H1 (cell line): Measurements from ENCODE around the gene NEK10. TPM values are rescaled to one million over a fixed set of nuclear protein-coding genes. Genes with fewer than 3 reads are reported as not detected.

Experiments
- CTCF ChIA-PET: fragments of 300-600 bp; sonication (Branson Sonifier 250); formaldehyde crosslinking; loops from one replicate; lab custom pipeline; 2021; ENCODE audit not compliant: partially characterized antibody; lab: Charles Lee
- POLR2A ChIA-PET: fragments of 300-600 bp; sonication (Branson Sonifier 250); formaldehyde crosslinking; loops from one replicate; lab custom pipeline; 2021; ENCODE audit warnings: inconsistent platforms; ENCODE audit not compliant: partially characterized antibody; lab: Charles Lee
- DNase-seq, 2 experiments: peaks; one replicate each; pipeline versions ENCODE4 v3.0.0 to v3.0.0-alpha.2; 2010 to 2022; ENCODE audit warnings: low spot score in 2 of 2, low read depth in 1 of 2, mixed read lengths in 1 of 2
- FAIRE-seq: peaks from 2 replicates; lab custom pipeline; 2011; peaks lifted over from hg19 to GRCh38; lab: Jason Lieb, UNC
- H2AFZ ChIP-seq: 2 replicates; pipeline ENCODE4 v1.8.1; 2012; ENCODE audit warnings: low read length, inconsistent platforms
- H2AK5ac ChIP-seq: 2 replicates; pipeline ENCODE4 v1.6.1; 2013; ENCODE audit warnings: low read depth, low read length
- H2BK120ac ChIP-seq: replicated peaks from 2 replicates; pipeline ENCODE3; 2013; ENCODE audit warnings: low read depth, low read length, inconsistent platforms
- H2BK12ac ChIP-seq: 2 replicates; pipeline ENCODE4 v1.6.1; 2013; ENCODE audit warnings: low read depth, low read length
- H2BK15ac ChIP-seq: 2 replicates; pipeline ENCODE4 v1.6.1; 2013; ENCODE audit warnings: low read length
- H2BK20ac ChIP-seq: 2 replicates; pipeline ENCODE4 v1.6.1; 2013; ENCODE audit warnings: low read length
- H2BK5ac ChIP-seq: 2 replicates; pipeline ENCODE4 v1.6.1; 2013; ENCODE audit warnings: low read depth, low read length
- H3K14ac ChIP-seq: 2 replicates; pipeline ENCODE4 v1.6.1; 2013; ENCODE audit warnings: inconsistent platforms; ENCODE audit not compliant: insufficient read length
- H3K18ac ChIP-seq: 2 replicates; pipeline ENCODE4 v1.6.1; 2013; ENCODE audit warnings: low read length; ENCODE audit errors: extremely low read depth
- H3K23ac ChIP-seq: 2 replicates; pipeline ENCODE4 v1.6.1; 2013; ENCODE audit warnings: inconsistent platforms; ENCODE audit not compliant: insufficient read length
- H3K23me2 ChIP-seq: 2 replicates; pipeline ENCODE4 v1.6.1; 2013; ENCODE audit warnings: low read depth, low read length
- H3K27ac ChIP-seq: 2 replicates; pipeline ENCODE4 v1.6.1; 2011; ENCODE audit warnings: low read depth, low read length, inconsistent platforms
- H3K27me3 ChIP-seq, 4 experiments: replicated peaks in 1 of 4; 1 replicate in 1 of 4; 2 replicates in 3 of 4; pipeline versions ENCODE4 v1.6.1 to v1.8.1; 2011 to 2013; ENCODE audit warnings: low read length in 3 of 4, mild to moderate bottlenecking in 3 of 4, inconsistent platforms in 2 of 4, mixed read lengths in 2 of 4, moderate library complexity in 1 of 4; ENCODE audit not compliant: control insufficient read depth in 3 of 4, insufficient read depth in 3 of 4; ENCODE audit errors: extremely low read depth in 1 of 4
- H3K36me3 ChIP-seq, 4 experiments: 2 replicates each; pipeline versions ENCODE4 v1.6.1 to v1.8.1; 2011 to 2013; ENCODE audit warnings: mild to moderate bottlenecking in 4 of 4, low read length in 3 of 4, moderate library complexity in 2 of 4, control low read depth in 1 of 4, inconsistent platforms in 1 of 4; ENCODE audit not compliant: insufficient read depth in 4 of 4, control insufficient read depth in 2 of 4
- H3K4ac ChIP-seq: replicated peaks from 2 replicates; pipeline ENCODE3; 2013; ENCODE audit warnings: low read length, low read depth, mixed read lengths, inconsistent platforms; ENCODE audit not compliant: insufficient read length
- H3K4me1 ChIP-seq, 4 experiments: replicated peaks in 1 of 4; 1 replicate in 1 of 4; 2 replicates in 3 of 4; pipeline versions ENCODE4 v1.6.1 to v1.8.1; 2011 to 2013; ENCODE audit warnings: low read length in 3 of 4, inconsistent platforms in 2 of 4, mixed read lengths in 1 of 4; ENCODE audit not compliant: insufficient read depth in 4 of 4, control insufficient read depth in 3 of 4
- H3K4me2 ChIP-seq, 2 experiments: 2 replicates each; pipeline versions ENCODE4 v1.6.1 to v1.8.1; 2011 to 2013; ENCODE audit warnings: low read depth in 2 of 2, low read length in 2 of 2, control low read depth in 1 of 2, inconsistent platforms in 1 of 2, mild to moderate bottlenecking in 1 of 2; ENCODE audit not compliant: insufficient read depth in 1 of 2
- H3K4me3 ChIP-seq, 4 experiments: fragments of 200-600, 300-600 bp in 1 of 4; sonication (generic), shearing (Covaris generic), sonication (Bioruptor Twin) in 1 of 4; 2 replicates each; pipeline versions ENCODE4 v1.5.1 to v1.8.1; 2011 to 2016; ENCODE audit warnings: low read length in 4 of 4, low read depth in 3 of 4, control low read depth in 2 of 4, inconsistent platforms in 2 of 4, mild to moderate bottlenecking in 2 of 4, mixed read lengths in 1 of 4, moderate library complexity in 1 of 4; ENCODE audit not compliant: insufficient read depth in 2 of 4; ENCODE audit errors: extremely low read depth in 1 of 4
- H3K56ac ChIP-seq: replicated peaks from 2 replicates; pipeline ENCODE3; 2013; ENCODE audit warnings: low read depth, mild to moderate bottlenecking, mixed read lengths, low read length, inconsistent platforms; ENCODE audit not compliant: insufficient read length
- H3K79me1 ChIP-seq: 2 replicates; pipeline ENCODE4 v1.6.1; 2013; ENCODE audit warnings: low read depth, low read length, control low read depth
- H3K79me2 ChIP-seq, 2 experiments: 2 replicates each; pipeline versions ENCODE4 v1.6.1 to v1.8.1; 2012 to 2013; ENCODE audit warnings: low read length in 2 of 2, mild to moderate bottlenecking in 2 of 2, inconsistent platforms in 1 of 2; ENCODE audit not compliant: insufficient read depth in 2 of 2, control insufficient read depth in 1 of 2
- H3K9ac ChIP-seq, 4 experiments: replicated peaks in 1 of 4; 1 replicate in 1 of 4; 2 replicates in 3 of 4; pipeline versions ENCODE4 v1.6.1 to v1.8.1; 2011 to 2013; ENCODE audit warnings: low read depth in 3 of 4, low read length in 3 of 4, control low read depth in 2 of 4, mild to moderate bottlenecking in 2 of 4, moderate library complexity in 2 of 4, inconsistent platforms in 1 of 4; ENCODE audit errors: extremely low read depth in 1 of 4
- H3K9me3 ChIP-seq, 2 experiments: 2 replicates each; pipeline versions ENCODE4 v1.6.1 to v1.8.1; 2012 to 2013; ENCODE audit warnings: mild to moderate bottlenecking in 2 of 2, moderate library complexity in 2 of 2, control low read depth in 1 of 2, inconsistent platforms in 1 of 2, low read depth in 1 of 2, low read length in 1 of 2, mixed read lengths in 1 of 2; ENCODE audit not compliant: insufficient read depth in 2 of 2
- H4K20me1 ChIP-seq, 2 experiments: replicated peaks in 1 of 2; 2 replicates each; pipeline versions ENCODE3 to v1.8.1; 2011 to 2013; ENCODE audit warnings: inconsistent platforms in 2 of 2, low read length in 2 of 2, mild to moderate bottlenecking in 1 of 2; ENCODE audit not compliant: insufficient read depth in 2 of 2, control insufficient read depth in 1 of 2
- H4K5ac ChIP-seq: 2 replicates; pipeline ENCODE4 v1.6.1; 2013; ENCODE audit warnings: low read length, low read depth, mixed read lengths, inconsistent platforms; ENCODE audit not compliant: insufficient read length
- H4K8ac ChIP-seq: 2 replicates; pipeline ENCODE4 v1.8.0; 2013; ENCODE audit warnings: mild to moderate bottlenecking, moderate library complexity, low read length, inconsistent platforms; ENCODE audit not compliant: insufficient read depth; ENCODE audit errors: extremely low read depth
- H4K91ac ChIP-seq: replicated peaks from 2 replicates; pipeline ENCODE3; 2013; ENCODE audit warnings: low read length, mixed read lengths, inconsistent platforms; ENCODE audit not compliant: insufficient read length
- ASH2L ChIP-seq: fragments of 200-600, 300-600 bp; sonication (generic); IDR thresholded peaks from one replicate; pipeline ENCODE4 v1.7.1; 2017; ENCODE audit warnings: low read length
- CBX5 ChIP-seq: fragments of 300-800, 300-1000 bp; sonication (generic); IDR thresholded peaks from 2 replicates; pipeline ENCODE4 v1.7.1; 2016; ENCODE audit warnings: antibody characterized with exemption, low read length, low read depth
- CEBPB ChIP-seq: IDR thresholded peaks from 2 replicates; pipeline ENCODE4 v1.6.1; 2012; ENCODE audit warnings: low read depth, low read length
- CHD2 ChIP-seq: IDR thresholded peaks from 2 replicates; pipeline ENCODE4 v1.6.1; 2012; ENCODE audit warnings: low read length, improper control_type of control experiment
- EP300 ChIP-seq, 2 experiments: IDR thresholded peaks; 1 replicate in 1 of 2; 2 replicates in 1 of 2; pipeline ENCODE4 v1.6.1; 2011 to 2012; ENCODE audit warnings: low read depth in 2 of 2, low read length in 2 of 2, mild to moderate bottlenecking in 2 of 2, borderline replicate concordance in 1 of 2, inconsistent platforms in 1 of 2, moderate library complexity in 1 of 2
- HDAC6 ChIP-seq: IDR thresholded peaks from one replicate; pipeline ENCODE4 v1.7.1; 2012; ENCODE audit warnings: low read depth, mild to moderate bottlenecking, inconsistent platforms, low read length, moderate library complexity
- KDM5A ChIP-seq: fragments of 200-600 bp; IDR thresholded peaks from 2 replicates; pipeline ENCODE4 v1.7.1; 2012; ENCODE audit warnings: mild to moderate bottlenecking, low read length, inconsistent platforms, mixed read lengths
- RBBP5 ChIP-seq: IDR thresholded peaks from 2 replicates; pipeline ENCODE4 v1.7.1; 2012; ENCODE audit warnings: low read depth, mild to moderate bottlenecking, inconsistent platforms, low read length, moderate library complexity, borderline replicate concordance
- SP2 ChIP-seq: IDR thresholded peaks from 2 replicates; pipeline ENCODE4 v1.6.1; 2012; ENCODE audit warnings: mild to moderate bottlenecking, low read length, inconsistent platforms
- SRF ChIP-seq: IDR thresholded peaks from 2 replicates; pipeline ENCODE4 v1.6.1; 2011; ENCODE audit warnings: mild to moderate bottlenecking, low read depth, low read length, moderate library complexity
- YY1 ChIP-seq: IDR thresholded peaks from 2 replicates; pipeline ENCODE4 v1.6.1; 2011; ENCODE audit warnings: low read depth, mild to moderate bottlenecking, low read length
- WGBS, 2 experiments: shearing (Covaris generic) in 1 of 2; methylation state at CpG; one replicate each; pipeline versions ENCODE4 v1.1.6 to v1.1.7; 2013 to 2015; ENCODE audit warnings: low lambda C conversion rate in 2 of 2, mixed read lengths in 2 of 2, inconsistent platforms in 1 of 2, low coverage in 1 of 2, missing lambda C conversion rate in 1 of 2; ENCODE audit not compliant: insufficient replicate concordance in 2 of 2, insufficient coverage in 1 of 2, insufficient read length in 1 of 2; ENCODE audit errors: extremely low coverage in 1 of 2, missing lambda C conversion rate in 1 of 2; 5-methylcytosine and 5-hydroxymethylcytosine counted together
- polyA plus RNA-seq, 7 experiments: library from polyadenylated mRNA; depleted of rRNA in 3 of 7; stranded (reverse) in 5 of 7; unstranded in 2 of 7; fragments of >200 nt in 5 of 7; fragments of 200-250 nt in 2 of 7; gene quantifications; 1 replicate in 5 of 7; 2 replicates in 1 of 7; 4 replicates in 1 of 7; pipeline versions ENCODE4 v1.2.1 to v1.2.3, GENCODE V29; 2011 to 2013; ENCODE audit warnings: missing spikeins in 2 of 7, mixed read lengths in 2 of 7
- total RNA-seq: library from RNA; stranded (reverse); fragmentation: NEBNext Ultra II Directional; extraction: Animal tissue kit (Norgen Biotek cat#: 25700); gene quantifications from 2 replicates; pipeline ENCODE4 v1.2.1, GENCODE V29; 2021
- TF ChIP-seq, protein P1 (sequence below): IDR thresholded peaks from 2 replicates; pipeline ENCODE4 v1.6.1; 2011; ENCODE audit warnings: low read length, improper control_type of control experiment

NEK10 gene
- total and polyA plus RNA-seq, 2 of the 8 experiments (the other 6 are each of a cell fraction or from before 2014, with no cell fraction given), result 0.18 to 0.50 TPM

DNA sequence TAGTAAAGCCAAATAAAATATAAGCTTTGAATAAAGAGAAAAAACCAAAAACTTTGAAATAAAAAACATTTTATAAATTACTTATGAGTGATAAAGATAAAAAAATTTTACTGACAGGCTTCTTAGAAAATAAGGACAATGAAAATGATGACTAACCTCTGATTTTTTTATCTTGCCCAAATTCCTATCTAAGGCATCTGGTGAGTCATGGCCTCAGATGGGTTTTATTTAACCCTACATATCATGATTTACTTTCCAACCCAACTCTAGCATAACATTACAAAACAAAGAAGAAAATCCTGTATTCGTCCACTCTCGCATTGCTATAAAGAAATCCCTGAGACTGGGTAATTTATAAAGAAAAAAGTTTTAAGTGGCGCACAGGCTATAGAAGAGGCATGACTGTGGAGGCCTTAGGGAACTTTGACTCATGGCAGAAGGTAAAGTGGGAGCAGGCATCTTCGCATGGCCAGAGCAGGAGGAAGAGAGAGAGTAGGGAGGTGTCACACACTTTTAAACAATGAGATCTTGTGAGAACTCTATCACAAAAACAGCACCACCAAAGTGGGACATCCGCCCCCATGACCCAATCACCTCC lies 152.1 kb downstream of the NEK10 start:
- H3K4me1 ChIP-seq, result peaks cover 0 to 16% (median 4%) of the 10 kb centered on the region in 4 experiments; a peak in 4 of 7 replicates
- DNase-seq (no peak), FAIRE-seq (no peak)
- no peaks in the 10 kb centered on the region for H3K36me3 ChIP-seq
- no peaks in the 10 kb centered on the region for H3K79me2 ChIP-seq
- H3K23ac ChIP-seq, result no peak overlapping the region
- no peak overlapping the region for H2BK20ac ChIP-seq
- ChIA-PET POLR2A (no interaction called here), CTCF (interaction anchor here (1.2 kb wide), 1 partner anchor 8 kb away, joined by 3 read pairs; no protein-coding TSS in a partner anchor)
- H3K27me3 ChIP-seq, result no peaks in the 10 kb centered on the region
- H2BK15ac ChIP-seq, result no peak overlapping the region
- H2BK12ac ChIP-seq, result no peak overlapping the region
- H3K4me2 ChIP-seq, result no peak overlapping the region
- no peak overlapping the region for H4K5ac ChIP-seq
- peaks cover 2% of the 10 kb centered on the region; the same call in 1 of the 2 replicates for H3K23me2 ChIP-seq
- no peak overlapping the region for H3K4ac ChIP-seq
- TF ChIP-seq CBX5, result no peak
- TF ChIP-seq CEBPB, result no peak
- no peak for TF ChIP-seq YY1
- TF ChIP-seq, protein P1, sequence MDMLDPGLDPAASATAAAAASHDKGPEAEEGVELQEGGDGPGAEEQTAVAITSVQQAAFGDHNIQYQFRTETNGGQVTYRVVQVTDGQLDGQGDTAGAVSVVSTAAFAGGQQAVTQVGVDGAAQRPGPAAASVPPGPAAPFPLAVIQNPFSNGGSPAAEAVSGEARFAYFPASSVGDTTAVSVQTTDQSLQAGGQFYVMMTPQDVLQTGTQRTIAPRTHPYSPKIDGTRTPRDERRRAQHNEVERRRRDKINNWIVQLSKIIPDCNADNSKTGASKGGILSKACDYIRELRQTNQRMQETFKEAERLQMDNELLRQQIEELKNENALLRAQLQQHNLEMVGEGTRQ, result no peak
- no peak for TF ChIP-seq HDAC6
- no peak for TF ChIP-seq SRF
- no peak for TF ChIP-seq EP300 (IDR thresholded peaks at IDR 0.05; ENCODE audit: borderline replicate concordance in 1 of 2, low read depth in 2 of 2, low read length in 2 of 2)
- no peak for TF ChIP-seq RBBP5
- no peak for TF ChIP-seq SP2
- TF ChIP-seq CHD2, result no peak
- TF ChIP-seq ASH2L, result no peak
- TF ChIP-seq KDM5A, result no peak
- H3K14ac ChIP-seq, result no peak overlapping the region
- H3K56ac ChIP-seq, result no peak overlapping the region
- no peak overlapping the region for H3K27ac ChIP-seq
- no peak overlapping the region for H2AK5ac ChIP-seq
- H2BK5ac ChIP-seq, result no peak overlapping the region
- no peak overlapping the region for H2BK120ac ChIP-seq
- H2AFZ ChIP-seq, result no peak overlapping the region
- H4K20me1 ChIP-seq, result no peaks in the 10 kb centered on the region
- no peak overlapping the region for H3K4me3 ChIP-seq
- WGBS, 2 experiments, result 93% methylated on average over 5 of the region's 5 CpGs; no CpG with 5 or more reads in 1 of the 2 experiments
- no peak overlapping the region for H3K9ac ChIP-seq
- no peaks in the 10 kb centered on the region; a peak in 1 of 4 replicates for H3K9me3 ChIP-seq
- H3K79me1 ChIP-seq, result no peaks in the 10 kb centered on the region
- no peak overlapping the region for H4K91ac ChIP-seq
- no peak overlapping the region for H4K8ac ChIP-seq
- H3K18ac ChIP-seq, result no peak overlapping the region
